Lower leg skin (tissue), 3 donors: Measurements from ENCODE around the gene AOPEP.

ENCODE experiments used
- CTCF ChIP-seq, 3 donors: fragments of 450-650 bp; IDR thresholded peaks; one replicate each; pipeline ENCODE4 v1.5.1; 2016; ENCODE audit warnings: antibody characterized with exemption in 3 of 3, mild to moderate bottlenecking in 3 of 3, moderate library complexity in 2 of 3
- POLR2A ChIP-seq, 2 donors: fragments of 450-650 bp; IDR thresholded peaks; one replicate each; pipeline ENCODE4 v1.6.1; 2016 to 2017; ENCODE audit warnings: antibody characterized with exemption in 2 of 2, mild to moderate bottlenecking in 1 of 2, moderate library complexity in 1 of 2

GRCh38 chr9:95125652-95126051 is 399.2 kb downstream of the AOPEP start:
- TF ChIP-seq CTCF (IDR thresholded peaks at IDR 0.05) (no peak), POLR2A (IDR thresholded peaks at IDR 0.05) (no peak)
